Epithelial cell of esophagus (primary cell): ENCODE results near the gene GRM2.

Source experiments
- DNase-seq: peaks from one replicate; pipeline ENCODE4 v3.0.0; 2010; ENCODE audit warnings: low read depth
- H3K4me3 ChIP-seq: 2 replicates; pipeline ENCODE4 v1.5.1; 2011; ENCODE audit warnings: mild to moderate bottlenecking, low read length, control low read depth
- TF ChIP-seq, protein P1 (sequence below): IDR thresholded peaks from 2 replicates; pipeline ENCODE4 v1.5.1; 2011; ENCODE audit warnings: low read depth, mild to moderate bottlenecking, low read length, control low read depth, inconsistent platforms; ENCODE audit not compliant: insufficient read depth; ENCODE audit errors: missing control alignments

Gene GRM2

DNA sequence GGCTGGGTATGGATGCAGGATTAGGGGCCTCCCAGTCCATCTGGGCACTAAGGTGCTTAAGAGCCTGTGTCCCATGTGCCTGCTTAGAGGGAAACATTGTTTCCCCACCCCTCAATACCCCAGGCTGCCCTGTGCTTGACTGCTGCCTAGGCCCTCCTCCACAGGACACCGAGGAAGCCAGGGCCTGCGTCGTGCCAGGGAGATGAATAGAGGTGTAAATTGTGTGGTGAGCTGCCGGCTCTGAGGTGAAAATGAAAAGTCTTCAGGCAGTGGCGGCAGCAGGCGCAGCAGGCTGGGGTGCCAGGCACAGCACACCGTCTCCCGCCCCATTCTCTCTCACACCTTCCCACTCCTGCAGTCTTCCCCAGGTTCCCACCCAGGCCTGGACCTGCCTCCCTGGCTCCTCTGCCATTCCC, 13.9 kb upstream of the GRM2 start:
- DNase-seq: no peak
- TF ChIP-seq, protein P1, sequence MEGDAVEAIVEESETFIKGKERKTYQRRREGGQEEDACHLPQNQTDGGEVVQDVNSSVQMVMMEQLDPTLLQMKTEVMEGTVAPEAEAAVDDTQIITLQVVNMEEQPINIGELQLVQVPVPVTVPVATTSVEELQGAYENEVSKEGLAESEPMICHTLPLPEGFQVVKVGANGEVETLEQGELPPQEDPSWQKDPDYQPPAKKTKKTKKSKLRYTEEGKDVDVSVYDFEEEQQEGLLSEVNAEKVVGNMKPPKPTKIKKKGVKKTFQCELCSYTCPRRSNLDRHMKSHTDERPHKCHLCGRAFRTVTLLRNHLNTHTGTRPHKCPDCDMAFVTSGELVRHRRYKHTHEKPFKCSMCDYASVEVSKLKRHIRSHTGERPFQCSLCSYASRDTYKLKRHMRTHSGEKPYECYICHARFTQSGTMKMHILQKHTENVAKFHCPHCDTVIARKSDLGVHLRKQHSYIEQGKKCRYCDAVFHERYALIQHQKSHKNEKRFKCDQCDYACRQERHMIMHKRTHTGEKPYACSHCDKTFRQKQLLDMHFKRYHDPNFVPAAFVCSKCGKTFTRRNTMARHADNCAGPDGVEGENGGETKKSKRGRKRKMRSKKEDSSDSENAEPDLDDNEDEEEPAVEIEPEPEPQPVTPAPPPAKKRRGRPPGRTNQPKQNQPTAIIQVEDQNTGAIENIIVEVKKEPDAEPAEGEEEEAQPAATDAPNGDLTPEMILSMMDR: no peak

DNA sequence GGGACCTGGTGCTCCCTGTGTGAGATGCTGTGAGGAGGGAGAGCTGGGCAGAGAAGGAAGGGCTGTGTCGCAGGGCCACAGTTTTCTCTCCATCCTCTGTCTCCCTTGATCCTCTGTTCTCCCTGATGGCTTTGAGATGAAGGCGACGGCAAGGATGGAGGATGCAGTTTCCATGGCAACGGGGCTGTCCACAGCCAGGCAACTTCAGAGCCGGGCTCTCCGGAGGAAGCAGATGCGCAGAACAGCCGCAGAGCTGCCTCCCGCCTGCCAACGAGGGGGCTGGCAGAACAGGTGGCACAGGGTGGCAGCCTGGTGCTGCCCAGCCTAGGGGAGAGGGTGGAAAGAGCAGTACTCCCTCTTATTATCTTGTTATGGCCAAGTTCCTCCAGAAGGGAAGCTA, 9.9 kb upstream of the GRM2 start:
- H3K4me3 ChIP-seq: no peak overlapping the region
- TF ChIP-seq, protein P1: no peak
- no peak for DNase-seq

More for the DNA sequence above, 13.9 kb upstream of the GRM2 start:
- no peak overlapping the region for H3K4me3 ChIP-seq

DNA sequence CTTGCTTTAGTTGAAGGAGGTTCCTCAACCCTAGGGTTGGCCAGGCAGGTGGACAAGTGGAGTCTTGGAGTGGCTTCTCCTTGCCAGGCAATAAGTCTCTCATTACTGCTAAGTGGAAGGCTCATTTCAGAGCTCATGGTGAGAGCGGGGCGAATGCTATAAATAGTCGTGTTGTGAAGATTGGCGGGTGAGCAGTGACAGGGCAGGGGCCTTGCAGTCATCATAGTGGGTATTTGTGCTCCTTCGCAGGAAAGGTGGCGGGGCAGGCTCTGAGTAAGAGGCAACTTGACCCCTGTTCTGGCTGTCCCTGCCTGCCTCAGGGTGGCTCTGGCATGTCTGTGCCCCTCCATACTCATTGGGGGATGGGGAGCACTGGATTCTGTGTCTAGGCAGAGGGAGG, 8.7 kb upstream of the GRM2 start:
- TF ChIP-seq, protein P1: no peak
- no peak for DNase-seq
- no peak overlapping the region for H3K4me3 ChIP-seq

DNA sequence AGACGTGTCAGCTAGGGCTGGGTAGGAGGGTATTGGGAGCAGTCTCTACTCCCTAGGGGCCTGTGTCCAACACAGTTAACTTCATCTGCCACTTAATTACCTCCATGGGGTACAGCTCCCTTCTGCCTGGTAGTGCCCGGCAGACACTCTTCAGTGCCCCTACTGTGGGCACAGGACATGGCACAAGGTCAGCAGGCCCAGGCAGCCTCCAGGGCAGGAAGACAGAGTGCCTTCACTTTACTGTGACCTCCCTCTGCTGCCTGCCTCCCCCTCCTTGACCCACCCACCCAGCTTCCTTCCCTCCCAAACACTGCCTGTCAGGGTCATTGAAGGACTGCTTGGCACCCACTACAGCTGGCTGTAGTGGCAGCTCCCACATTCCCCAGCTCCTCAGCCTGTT, 6.5 kb upstream of the GRM2 start:
- no peak for DNase-seq
- TF ChIP-seq, protein P1: no peak
- H3K4me3 ChIP-seq: no peak overlapping the region

DNA sequence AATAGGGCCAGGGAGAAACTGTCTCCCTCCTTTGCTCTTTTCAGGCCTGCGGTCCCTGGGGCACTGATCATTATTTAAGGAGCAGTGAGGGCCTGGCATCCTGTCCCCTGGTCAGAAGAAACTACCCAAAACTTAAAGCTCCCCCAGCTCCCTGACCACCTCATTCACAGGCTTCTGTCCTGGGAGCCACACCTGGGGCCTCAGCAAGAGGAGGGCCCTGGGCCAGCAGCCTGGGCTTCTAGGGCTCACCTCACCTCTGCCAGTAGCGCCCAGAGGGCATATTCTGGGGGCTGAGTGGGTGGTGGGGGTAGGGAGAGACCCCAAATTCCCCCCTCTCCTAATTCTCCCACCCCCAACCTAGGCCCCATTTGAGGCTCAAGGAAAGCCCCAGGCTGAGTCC, 4.7 kb upstream of the GRM2 start:
- TF ChIP-seq, protein P1: no peak

DNA sequence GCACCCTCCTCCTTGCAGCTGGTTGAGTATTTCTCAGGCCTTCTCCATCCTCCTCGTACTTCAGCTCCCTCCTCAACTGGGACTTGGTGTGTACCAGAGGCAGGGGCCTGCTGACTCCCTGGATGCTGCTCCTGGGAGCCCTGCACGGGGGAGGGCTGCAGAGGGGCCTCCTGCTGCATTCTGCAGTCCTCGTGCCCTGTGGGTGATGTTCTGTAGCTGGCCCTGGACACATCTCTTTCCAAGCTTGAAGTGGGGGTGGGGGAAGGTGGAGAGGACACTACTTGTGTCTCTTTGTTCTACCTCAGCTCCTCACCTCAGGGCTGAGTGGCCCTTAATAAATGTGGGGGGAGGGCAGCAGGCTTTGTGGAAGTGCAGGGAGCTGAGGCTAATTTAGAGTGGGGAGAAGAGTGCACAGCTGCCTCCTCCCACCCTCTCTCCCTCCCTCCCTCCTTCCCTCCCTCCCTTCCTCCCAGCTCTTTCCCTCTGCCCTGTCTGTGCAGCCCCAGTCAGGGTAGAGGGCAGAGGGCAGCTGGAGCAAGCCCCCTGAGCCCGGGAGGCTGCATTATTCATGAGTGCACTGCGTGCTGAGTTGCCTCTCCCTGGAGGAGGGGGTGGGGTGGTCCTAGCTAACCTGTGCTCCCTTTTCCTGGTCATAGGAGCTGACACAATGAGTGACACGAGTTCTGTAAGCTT, 3.7 kb upstream of the GRM2 start:
- TF ChIP-seq, protein P1: no peak
- DNase-seq: no peak
- H3K4me3 ChIP-seq: no peak overlapping the region

More for the DNA sequence above, 4.7 kb upstream of the GRM2 start:
- DNase-seq: no peak
- no peak overlapping the region for H3K4me3 ChIP-seq
